Fibroblast of skin of scalp (primary cell): ENCODE measurements around the gene ADCK1.
"Not testable (repeated sequence)": the region's sequence is repeated elsewhere in the genome, so short reads cannot be mapped to it uniquely, and the experiment has no call there.

ENCODE experiments used
- DNase-seq: peaks from one replicate; pipeline ENCODE4 v3.0.0-alpha.2; 2013

The ADCK1 gene

GRCh38 chr14:77903937-77904617 lies 104.2 kb downstream of the ADCK1 start:
- DNase-seq, result no peak

GRCh38 chr14:77906446-77906845 lies 106.5 kb downstream of the ADCK1 start:
- no peak for DNase-seq

- no peak for DNase-seq
Measured at GRCh38 chr14:77908847-77909246, 108.9 kb downstream of the ADCK1 start.

- no peak for DNase-seq
Measured at GRCh38 chr14:77909911-77910310, 110.0 kb downstream of the ADCK1 start.

- DNase-seq, result no peak
Measured at GRCh38 chr14:77910506-77910905, 110.6 kb downstream of the ADCK1 start.

GRCh38 chr14:77911356-77911755 lies 111.4 kb downstream of the ADCK1 start:
- DNase-seq, result no peak

GRCh38 chr14:77912754-77913556 lies 113.0 kb downstream of the ADCK1 start:
- no peak for DNase-seq

- DNase-seq, result no peak
Measured at GRCh38 chr14:77914073-77914721, 114.3 kb downstream of the ADCK1 start.

GRCh38 chr14:77915390-77915789 lies 115.5 kb downstream of the ADCK1 start:
- DNase-seq, result not testable (repeated sequence)

GRCh38 chr14:77917491-77918201 lies 117.7 kb downstream of the ADCK1 start:
- no peak for DNase-seq

GRCh38 chr14:77918448-77918847 lies 118.5 kb downstream of the ADCK1 start:
- no peak for DNase-seq

GRCh38 chr14:77920312-77920711 lies 120.4 kb downstream of the ADCK1 start:
- no peak for DNase-seq

GRCh38 chr14:77921818-77922217 lies 121.9 kb downstream of the ADCK1 start:
- no peak for DNase-seq

GRCh38 chr14:77923131-77923936 lies 123.4 kb downstream of the ADCK1 start:
- no peak for DNase-seq

GRCh38 chr14:77924141-77924948 lies 124.4 kb downstream of the ADCK1 start:
- no peak for DNase-seq

GRCh38 chr14:77926942-77927341 lies 127.0 kb downstream of the ADCK1 start:
- DNase-seq, result no peak

- DNase-seq, result no peak
Measured at GRCh38 chr14:77931441-77931840, 131.5 kb downstream of the ADCK1 start.

- no peak for DNase-seq
Measured at GRCh38 chr14:77936138-77936639, 136.3 kb downstream of the ADCK1 start.

- DNase-seq, result no peak
Measured at GRCh38 chr14:77947372-77947771, 147.5 kb downstream of the ADCK1 start.

- DNase-seq, result no peak
Measured at GRCh38 chr14:77950371-77951063, 150.6 kb downstream of the ADCK1 start.
